GM19328 (cell line): ENCODE measurements around the gene BAHCC1.

Source experiments
- ATAC-seq: cut with Tn5 transposase; IDR thresholded peaks from one replicate; pipeline ENCODE4 v1.9.1; 2021; ENCODE audit warnings: mild to moderate bottlenecking, moderate library complexity; ENCODE audit not compliant: unreplicated experiment

BAHCC1 gene

DNA sequence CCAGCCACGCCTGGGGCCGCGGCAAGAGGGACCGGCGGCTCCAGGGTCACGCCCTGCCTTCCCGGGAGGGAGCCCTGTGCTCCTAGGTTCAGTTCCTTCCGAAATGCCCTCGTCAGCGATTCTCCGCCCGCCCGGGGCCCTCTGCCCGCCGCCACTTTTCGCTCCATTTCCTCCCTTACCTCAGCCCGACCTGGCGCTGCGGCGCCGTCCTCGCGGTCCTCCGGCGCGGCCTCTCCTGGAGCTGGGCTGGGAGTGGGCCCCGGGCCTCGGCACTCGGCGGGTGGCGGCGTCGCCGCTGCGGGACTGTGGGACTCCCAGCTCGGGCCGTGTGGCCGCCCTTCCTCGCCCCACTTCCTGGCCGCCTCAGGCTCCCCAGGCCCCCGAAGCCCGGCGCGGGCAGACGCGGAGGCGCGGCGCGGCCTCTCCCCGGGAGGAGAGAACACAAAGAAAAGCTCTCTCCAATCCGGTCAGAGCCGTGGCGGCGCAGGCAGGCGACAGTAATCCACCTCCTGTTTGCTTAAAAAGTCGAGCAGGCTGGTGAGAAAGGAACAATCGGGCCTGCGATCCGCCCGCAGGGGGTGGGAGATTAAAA, 1.6 kb downstream of the BAHCC1 start:
- ATAC-seq = no peak

DNA sequence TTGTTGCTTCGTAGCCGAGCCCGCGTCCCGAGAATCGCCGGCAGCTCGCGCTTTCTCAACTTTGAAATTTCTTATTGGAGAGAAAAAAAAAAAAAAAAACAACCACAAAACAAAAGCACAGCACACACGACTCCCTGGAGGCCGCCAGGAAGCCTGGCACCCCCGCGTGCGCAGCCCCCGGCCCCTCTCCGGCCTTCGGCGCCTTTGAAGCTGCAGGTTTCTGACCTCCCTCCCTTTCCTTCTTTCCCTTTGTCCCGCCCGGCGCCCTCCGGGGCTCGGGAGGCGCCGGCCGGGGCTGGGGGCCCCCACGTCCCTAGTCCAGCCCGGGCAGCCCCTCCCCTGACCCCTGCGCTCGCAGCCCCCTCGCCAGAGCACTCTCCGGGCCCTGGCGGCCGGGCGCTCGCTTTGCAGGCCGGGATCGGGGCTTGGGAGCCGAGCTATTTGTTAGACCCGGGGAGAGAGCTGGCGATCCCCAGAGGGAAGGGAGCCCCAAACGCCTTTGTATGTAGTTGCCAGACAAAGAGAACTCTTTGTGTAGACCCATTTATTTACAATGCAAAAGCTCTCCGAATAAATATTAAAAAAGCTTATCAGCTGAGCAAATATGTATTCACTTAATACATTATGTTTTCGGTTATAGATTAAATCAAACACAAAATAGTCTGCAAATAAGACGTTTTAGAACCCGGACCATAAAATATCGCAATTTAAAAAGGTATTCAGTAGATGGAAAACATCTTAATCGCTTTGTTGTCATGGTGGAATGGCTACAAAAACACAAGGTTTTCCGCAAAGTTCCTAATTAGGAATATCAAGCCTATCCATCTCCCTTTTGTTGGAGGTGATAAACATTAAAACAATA, 2.3 kb downstream of the BAHCC1 start:
- ATAC-seq = no peak

DNA sequence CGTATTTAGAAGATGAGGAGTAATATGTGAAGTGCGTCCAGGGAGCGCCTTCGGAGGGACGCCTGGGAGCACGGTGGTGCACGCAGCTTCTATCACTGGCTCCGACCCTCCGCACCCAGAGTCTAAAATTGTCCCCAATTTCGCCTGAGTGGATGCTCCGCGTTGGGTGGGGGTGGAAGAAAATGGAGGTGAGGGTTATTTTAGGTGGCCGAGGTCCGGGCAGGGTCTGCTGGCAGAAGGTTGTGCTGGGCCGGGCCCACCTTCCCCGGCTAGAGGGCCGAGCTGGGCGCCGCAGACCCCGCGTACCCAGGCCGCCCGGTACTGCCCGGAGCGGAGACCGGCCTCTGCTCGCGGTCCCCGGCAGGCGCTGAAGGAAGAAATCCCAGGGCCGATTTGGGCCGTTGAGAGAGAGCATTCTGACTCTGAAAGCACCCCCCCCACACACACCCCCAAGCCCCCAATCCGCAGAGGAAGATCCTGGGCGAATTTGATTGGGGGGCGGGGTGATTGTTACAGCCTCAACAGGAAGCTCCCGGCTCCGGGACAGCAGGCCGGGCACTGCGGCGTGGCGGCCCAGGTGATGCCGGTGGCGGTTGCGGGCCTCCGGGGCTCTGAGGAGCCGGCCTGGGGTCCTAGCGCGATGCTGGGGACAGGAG, 3.0 kb downstream of the BAHCC1 start:
- no peak for ATAC-seq

DNA sequence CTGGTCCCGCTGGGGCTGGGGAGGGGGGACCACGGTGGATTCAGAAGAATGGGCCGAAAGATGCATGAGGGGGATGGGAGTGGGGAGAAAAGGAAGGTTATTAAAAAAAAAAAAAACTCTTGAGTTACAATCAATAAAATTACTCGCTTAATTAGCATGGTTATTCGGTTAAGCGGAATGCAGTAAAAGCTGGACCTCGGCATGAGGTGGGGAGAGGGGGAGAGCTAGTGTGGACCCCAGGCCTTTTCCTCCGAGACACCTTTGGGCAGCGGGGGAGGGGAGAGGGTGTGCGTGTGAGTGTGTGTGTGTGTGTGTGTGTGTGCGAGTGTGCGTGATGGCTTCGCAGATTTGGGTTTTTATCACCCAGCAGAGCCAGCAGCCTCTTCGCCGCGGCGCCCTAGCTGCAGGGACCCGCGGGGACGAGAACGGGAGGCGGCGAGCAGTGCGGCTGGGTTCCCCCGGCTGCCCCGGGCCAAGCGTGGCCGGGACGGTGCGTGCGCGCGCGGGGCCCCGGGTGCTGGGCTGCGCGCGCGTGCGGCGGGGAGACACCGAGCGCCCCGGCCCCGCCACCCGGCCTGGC, 3.7 kb downstream of the BAHCC1 start:
- ATAC-seq = no peak

DNA sequence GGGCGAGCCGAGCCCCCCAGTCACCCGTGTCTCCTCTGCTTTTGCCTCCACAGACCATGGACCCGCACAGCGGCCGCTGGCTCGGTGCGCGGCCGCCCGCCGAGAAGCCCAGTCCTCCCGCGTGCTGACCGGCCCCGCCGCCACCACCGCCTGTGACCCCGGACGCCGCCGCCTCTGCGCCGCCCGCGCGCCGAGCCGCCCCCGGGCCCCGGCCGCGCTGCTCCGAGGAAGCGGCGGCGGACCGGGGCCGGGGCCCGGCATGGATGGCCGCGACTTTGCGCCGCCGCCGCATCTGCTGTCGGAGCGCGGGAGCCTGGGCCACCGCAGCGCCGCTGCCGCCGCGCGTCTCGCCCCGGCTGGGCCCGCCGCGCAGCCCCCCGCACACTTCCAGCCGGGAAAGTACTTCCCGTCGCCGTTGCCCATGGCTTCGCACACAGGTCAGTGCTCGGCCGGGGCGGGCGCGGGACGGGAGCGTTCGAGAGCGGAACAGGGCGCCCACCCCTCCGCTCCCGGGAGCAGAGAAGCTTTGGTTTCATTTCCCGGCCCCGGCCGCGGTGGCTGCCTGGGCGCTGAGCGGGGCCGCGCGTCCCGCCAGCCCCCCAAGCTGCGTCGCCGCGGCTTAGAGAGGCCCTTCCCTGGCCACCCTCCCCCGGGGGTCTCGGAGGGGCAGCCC, 4.4 kb downstream of the BAHCC1 start:
- no peak for ATAC-seq

DNA sequence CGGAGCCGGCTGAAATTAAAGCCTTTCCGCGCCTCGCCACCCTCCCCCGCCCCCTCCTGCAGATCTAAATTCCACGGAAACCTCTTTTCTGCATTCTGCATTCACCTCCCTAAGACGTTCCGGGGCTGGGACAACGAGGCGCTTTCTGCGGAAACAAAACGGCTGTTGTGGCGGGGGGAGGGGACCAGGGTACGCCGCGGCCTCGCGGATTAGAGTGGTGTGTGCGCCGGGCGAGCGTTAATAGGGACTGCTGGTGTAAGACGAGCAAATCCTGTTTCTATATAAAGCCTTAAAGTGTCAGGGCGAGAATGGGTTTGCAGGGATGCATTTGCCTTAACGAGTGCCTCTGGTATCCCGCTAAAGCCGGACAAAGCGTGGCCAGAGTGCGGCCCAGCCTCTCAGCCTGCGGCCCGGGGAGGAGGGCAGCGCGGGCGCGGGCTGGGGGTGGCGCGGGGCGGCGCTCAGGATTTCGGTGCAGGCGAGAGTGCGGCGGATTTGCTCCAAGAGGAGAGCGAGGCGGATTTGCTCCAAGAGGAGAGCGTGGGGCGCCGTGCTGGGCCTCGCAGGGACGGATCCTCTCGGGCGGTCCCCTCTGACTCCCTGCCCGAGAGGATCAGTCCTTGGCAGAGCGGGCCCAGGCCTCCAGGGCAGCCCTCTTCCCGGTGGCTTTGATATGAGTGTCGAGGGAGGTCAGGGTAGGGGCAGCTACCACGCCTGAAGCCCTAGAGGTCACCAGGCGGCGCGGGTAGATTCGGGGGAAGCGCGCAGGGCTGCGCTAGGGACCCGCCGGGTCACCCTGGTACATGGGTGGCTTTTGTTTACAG, 5.1 kb downstream of the BAHCC1 start:
- ATAC-seq = no peak

DNA sequence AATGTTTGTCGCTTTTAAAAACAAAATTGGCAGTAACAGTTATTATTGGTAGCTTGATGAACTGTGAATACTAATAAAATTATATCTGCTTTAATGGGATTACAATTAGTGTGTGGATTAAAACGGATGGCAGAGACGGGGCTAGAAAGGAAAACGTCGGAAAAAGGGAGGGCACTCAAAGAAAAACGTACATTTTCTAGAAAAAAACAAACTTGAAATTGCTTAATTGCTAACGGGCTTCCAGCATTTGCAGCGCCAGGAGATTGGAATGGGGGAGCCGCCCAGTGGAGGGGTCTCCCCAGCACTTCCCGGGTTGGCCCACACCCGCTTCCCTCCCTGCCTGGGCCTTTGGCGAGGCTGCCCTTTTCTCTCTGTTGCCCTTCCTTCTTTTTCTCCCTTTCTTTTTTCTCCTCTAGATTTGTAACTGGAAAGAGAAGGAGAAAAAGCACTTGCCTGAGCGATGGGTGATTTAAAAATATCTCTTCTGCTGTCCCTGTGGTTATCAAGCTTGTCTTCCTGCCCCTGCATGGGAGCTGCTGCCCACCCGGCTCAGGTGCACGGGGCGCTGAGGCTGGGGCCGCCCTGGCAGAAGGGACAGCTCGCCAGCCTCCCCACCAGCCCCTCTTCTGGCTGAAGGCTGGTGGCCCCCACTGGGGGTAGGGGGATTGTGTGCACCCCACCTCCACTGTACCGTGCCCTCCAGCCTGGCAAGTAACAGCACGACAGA, 5.9 kb downstream of the BAHCC1 start:
- ATAC-seq = no peak

DNA sequence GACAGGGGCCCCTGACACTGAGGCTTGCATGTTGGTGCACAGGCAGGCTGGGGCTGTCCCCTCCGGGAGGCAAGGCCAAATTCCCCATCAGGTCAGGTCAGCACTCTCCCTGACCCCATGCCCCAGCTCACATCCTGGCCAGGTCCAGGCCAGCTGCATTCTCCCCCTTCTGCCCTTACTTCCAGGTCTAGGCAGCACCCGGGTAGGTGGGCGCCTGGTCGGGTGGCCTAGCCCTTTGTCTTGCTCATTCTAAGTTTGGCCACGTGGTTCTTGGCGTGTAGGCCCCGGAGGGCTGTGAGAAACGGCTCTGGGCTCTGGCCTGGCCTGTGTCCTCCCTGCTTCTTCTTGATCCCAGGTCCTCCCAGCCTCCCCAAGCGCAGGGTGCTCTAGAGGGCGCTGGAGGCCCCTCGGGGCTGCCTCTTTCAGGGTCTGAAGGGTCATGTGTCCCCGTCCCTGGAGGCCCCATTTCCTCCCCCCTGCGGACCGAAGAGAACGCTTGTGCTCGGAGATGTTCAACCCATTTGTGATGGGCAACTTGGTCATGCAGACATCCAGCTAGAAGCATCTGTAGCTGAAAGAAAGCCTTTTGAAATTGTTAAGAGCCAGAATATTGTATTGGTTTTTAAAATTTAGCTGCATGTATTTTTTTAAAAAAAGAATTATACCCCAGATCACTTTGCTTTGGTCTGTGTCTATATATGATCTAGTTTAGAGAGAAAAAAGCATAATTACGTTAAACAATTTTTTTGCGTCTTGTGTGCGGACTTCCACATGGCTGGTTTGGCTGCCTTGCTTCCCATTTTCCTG, 6.7 kb downstream of the BAHCC1 start:
- no peak for ATAC-seq

DNA sequence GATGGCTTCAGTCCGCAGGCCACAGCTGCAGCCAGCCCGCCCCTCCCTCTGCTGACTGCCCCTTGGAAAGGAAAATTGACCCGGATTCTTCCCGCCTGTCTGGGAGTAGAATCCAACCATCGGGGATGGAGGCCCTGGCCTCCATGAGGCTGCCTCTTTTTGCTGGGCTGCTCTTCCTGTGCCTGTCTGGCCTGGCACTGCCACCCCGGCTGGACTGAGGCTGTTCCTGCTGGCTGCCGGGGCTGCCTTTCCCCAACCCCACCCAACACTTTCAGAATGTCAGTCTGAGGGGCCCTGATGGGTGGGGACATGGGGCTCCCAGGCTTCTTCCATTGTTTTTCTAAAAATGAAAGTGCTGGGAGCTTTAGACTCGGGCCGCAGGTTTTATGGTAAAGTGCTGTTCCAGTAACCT, 7.3 kb downstream of the BAHCC1 start:
- no peak for ATAC-seq

DNA sequence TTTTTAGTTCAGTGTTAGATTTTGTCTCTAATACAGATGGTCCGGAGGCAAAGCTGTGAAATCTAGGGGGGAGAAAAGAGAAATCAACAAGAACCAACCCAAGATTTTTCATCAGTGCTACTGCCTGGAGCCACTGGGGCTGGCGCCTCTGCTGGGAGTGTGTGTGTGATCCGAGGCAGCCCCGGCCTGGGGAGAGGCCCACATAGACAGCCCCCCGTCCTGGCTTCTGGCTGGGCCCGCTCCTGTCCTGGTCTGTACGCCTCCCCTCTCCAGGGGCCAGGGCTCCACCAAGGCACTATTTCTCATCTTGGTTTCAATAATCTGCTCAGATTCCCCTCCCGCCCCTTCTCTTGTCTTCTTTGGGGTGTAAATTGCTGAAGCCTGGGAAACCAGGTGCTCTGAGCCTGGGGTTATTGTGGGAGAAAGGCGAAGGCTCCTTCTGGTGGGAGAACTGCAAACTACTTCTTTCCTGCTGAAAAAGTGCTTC, 7.8 kb downstream of the BAHCC1 start:
- no peak for ATAC-seq

DNA sequence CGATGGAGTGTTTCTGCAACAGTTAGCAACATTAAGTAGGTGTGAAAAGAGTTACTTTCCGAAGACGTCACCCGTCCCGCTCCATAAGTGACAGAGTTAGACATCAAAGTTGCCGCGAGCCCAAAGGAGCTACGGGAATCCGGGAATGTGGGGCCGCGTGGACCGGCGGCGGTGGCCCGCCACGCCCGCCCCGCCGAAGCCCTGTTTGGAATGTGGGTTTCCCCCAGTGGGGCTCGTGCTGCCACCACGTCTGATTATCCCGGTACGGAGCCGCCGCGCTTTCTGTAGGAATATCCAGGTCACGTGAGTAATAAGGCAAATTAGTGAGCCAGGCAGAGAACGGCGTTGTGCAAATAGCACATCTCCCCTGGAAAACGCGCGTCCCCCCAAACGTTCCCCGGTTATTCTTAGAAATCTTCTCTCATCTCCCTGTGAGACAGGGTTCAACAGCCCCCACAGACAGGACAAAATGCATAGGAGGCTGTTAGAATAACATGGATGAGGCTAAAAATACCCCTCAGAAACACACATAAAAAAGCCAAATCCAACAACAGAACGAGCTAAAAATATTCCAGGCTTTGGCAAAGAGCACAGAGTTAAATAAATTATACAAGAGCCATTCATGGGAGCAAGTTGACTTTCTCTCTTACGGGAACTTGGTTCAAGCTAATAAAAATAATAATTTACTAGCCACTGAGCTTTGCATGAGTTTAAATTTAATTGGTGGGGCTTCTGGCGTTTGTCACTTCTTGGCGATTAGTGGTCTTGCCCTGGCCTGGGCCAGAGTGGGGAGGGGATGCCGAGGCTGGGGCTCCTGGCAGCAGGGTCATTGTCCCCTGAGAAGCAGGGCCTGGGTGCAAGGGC, 8.6 kb downstream of the BAHCC1 start:
- ATAC-seq = no peak

DNA sequence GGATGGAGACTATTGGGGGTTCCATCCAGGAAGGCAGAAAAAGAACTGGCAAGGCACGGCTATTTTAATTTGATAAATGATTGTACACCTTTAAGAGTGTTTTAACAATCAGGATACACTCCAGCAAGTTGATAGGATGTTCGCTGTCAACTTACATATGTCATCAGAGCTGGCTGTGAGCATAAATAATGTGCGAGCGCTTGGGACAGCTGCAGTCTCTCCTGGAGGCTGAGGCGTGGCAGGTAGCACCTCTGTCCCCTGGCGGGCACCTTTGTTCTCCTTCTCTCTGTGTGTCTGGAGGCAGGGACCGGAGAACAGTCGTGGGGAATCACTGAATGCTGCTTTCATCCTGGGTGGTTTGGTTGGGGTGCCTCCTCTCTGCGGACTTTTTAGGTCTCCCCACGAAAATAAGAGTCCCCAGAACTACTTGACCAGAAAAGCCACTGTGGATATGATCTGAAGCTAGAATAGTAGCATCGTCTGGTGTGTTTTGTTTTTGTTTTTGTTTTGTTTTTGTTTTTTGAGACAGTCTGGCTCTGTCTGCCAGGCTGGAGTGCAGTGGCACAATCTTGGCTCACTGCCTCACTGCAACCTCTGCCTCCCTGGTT, 9.4 kb downstream of the BAHCC1 start:
- no peak for ATAC-seq

DNA sequence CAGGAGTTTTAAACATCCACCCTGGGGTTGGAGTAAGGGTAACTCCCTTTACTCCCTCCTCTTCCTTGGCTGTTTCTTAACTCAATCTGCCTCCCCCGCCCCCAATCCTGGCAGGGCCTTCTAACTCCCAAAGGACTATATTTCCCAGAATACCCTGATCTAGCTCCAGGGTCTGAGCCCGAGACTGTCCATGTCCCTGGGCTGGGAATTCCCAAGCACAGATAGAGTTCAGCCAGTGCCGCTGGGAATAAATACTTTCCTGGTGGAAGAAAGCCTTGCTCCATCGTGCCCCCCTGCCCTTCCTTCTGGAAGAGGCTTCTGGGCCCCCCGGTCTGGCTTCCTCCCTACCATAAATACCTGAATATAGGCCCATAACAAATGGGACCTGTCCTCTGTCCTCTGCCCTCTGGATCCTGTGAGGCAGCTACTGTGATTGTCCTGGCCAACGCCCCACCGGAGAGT, 10.2 kb downstream of the BAHCC1 start:
- ATAC-seq = no peak

DNA sequence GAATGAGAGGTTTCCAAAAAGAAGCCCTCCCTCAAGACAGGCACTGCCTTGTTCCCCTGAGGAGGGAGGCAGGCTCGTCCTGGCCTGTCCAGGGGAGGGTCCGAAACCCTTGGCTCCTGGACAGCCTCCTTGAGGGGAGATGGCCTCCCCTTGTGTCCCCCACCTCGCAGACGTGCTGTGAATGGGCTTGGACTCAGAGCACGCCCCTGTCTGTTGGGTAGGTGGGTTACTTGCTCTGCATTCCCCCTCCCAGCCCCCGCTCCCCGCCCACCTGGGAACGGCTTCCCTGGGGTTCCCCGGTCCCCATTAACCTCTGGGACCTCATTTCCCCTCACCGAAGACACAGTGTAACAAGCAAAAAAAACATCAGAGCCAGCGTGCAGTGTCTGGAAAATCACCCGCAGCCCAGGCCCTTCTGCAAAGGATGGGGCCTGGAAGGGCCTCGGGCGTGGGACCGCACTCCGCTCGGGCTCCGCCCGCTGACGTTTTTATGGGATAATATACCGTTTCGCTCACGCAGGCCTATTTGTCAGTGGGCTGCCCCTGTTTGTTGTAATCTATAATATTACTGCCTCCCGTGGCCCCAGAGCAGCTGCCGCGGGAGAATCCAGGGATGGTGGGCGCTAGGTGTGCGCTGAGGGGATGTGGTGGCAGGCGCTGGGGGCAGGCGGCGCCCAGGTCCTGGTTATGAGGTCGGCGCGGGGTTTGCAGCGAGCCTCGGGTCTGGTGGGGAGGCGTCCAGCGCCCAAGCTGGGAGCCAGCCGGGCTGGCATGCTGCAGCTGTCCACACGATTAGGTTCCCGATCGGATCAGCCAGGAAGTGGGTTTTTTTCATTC, 11.1 kb downstream of the BAHCC1 start:
- no peak for ATAC-seq

DNA sequence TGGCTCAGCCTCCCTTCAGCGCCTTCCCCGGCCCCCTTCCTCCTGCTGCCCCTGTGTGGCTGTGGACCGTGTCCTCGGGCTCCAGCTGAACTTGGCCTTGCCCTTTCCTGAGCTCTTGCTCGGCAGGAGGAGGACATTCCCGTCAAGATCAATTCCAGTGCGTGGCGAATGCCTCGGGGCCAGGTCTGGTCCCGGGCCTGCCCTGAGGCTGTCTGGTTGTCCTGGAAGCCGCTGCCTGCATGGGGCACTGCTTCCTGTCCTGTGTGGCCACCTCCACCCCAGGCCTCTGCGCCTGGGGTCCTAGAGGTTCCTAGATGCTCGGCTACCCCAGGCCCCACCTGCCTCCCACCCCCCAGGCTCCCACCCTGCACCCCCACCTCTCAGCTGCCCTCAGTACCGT, 12.8 kb downstream of the BAHCC1 start:
- no peak for ATAC-seq

DNA sequence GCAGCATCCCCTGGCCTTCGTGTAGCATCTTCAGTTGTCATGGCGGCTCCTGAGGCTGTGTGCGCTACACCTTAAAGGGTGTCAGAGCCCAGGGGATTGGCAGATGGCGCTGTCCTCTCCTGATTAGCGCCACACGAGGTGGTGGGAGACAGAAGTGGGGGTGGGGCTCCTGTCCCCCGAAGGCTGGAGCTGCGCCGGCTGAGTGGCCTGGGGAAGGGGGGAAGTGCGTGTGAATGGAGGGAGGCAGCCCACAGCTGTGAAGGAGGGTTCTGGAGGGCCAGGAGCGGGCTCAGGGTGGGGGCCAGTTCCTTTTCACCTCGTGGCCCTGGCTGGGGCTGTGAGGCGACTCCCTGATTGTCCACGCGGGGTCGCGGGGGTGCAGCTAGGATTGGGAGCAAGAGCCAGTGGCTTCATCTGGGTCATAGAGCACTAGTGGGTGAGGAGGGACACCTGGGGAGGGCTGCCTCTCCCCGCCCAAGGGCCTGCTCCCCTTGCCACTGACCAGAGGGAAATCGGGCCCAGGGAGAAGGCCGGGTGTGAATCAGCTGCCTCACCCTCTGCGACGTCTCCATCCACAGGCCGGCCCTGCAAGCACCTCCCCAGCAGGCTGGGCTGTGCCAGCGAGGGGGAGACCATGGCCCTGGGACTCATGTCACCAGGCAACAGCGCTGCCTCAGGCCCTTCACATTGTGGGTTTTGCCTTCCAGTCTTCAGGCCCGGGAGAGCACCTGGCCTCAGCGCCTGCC, 14.1 kb downstream of the BAHCC1 start:
- no peak for ATAC-seq
